Testis (tissue), 2 donors: ENCODE results near the gene TIMP2.

ENCODE experiments used
- CTCF ChIP-seq, 3 experiments: fragments of 450-650 bp in 2 of 3; fragments of 200-600 bp in 1 of 3; sonication (generic) in 1 of 3; IDR thresholded peaks; one replicate each; pipeline ENCODE4 v1.5.1; 2016 to 2019; ENCODE audit warnings: antibody characterized with exemption in 3 of 3, mild to moderate bottlenecking in 2 of 3, moderate library complexity in 1 of 3
- POLR2A ChIP-seq: fragments of 450-650 bp; IDR thresholded peaks from one replicate; pipeline ENCODE4 v1.6.1; 2017; ENCODE audit warnings: antibody characterized with exemption, mild to moderate bottlenecking, moderate library complexity

- TF ChIP-seq POLR2A (no peak), CTCF (IDR thresholded peaks at IDR 0.05) (no peak)
Observed at GRCh38 chr17:78805301-78805700, 119.9 kb downstream of the TIMP2 start.
